ENCODE results near the gene MEF2D. TPM values are rescaled to one million over a fixed set of nuclear protein-coding genes. Genes with fewer than 3 reads are reported as not detected.

Gene MEF2D
- total and polyA plus RNA-seq, 2 donors (not counting 1 experiment from before 2014, with no cell fraction given), result 65.6 to 128 TPM

DNA sequence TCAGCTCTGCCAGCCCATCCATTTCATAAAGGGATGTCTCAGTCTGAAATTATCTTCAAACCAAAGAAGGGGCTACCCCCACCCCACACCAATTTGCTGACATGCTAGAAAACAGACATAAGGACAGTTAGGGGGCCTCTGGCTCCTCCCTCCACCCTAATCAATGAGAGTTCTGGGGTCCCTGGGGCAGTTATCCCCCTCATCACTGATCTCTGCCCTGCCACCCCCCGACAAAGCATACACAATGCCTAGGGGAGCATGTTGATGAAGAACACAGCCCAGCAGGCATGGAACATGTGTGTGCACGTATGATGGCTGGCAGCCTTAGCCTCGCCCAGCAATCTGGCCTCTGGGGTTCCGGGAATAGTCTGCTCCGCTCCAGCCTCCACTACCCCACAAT is 72.6 kb downstream of the MEF2D start:
- DNase-seq (no peak), ATAC-seq (ENCODE audit: low read depth) (no peak)
- no peaks in the 10 kb centered on the region for H3K79me2 ChIP-seq (ENCODE audit: control insufficient read depth, insufficient read depth, low read length)
- no peaks in the 10 kb centered on the region for H3K36me3 ChIP-seq (replicated peaks in 1 of 2; ENCODE audit: control extremely low read depth in 1 of 2, control insufficient read depth in 1 of 2, extremely low read depth in 1 of 2, insufficient read depth in 2 of 2, low read length in 1 of 2)
- H3K4me1 Mint-ChIP-seq, result no peaks in the 10 kb centered on the region
- POLR2A ChIA-PET, result no interaction called here
- no peaks in the 10 kb centered on the region for H3K9me3 Mint-ChIP-seq (ENCODE audit: insufficient read depth)
- peaks cover 82% of the 10 kb centered on the region for H3K27me3 Mint-ChIP-seq
- no peak overlapping the region for H3K4me3 ChIP-seq (ENCODE audit: control extremely low read depth in 1 of 5, extremely low read depth in 1 of 5, insufficient read depth in 1 of 5, low read depth in 2 of 5, low read length in 4 of 5)
- TF ChIP-seq EZH2 (IDR thresholded peaks at IDR 0.05; ENCODE audit: borderline replicate concordance, insufficient read depth, low read depth, low read length, poor library complexity, severe bottlenecking), result no peak
- no peak for TF ChIP-seq CTCF (IDR thresholded peaks at IDR 0.05)
- H3K4me1 ChIP-seq (ENCODE audit: control insufficient read depth in 2 of 2, insufficient read depth in 2 of 2, low read length in 2 of 2), result no peaks in the 10 kb centered on the region
- H3K27me3 ChIP-seq (replicated peaks in 1 of 4; ENCODE audit: control extremely low read depth in 1 of 4, control insufficient read depth in 3 of 4, insufficient read depth in 4 of 4, low read length in 3 of 4), result peaks cover 0 to 91% (median 46%) of the 10 kb centered on the region in 4 experiments
- H2AFZ ChIP-seq (ENCODE audit: insufficient read depth, low read depth, low read length, poor library complexity, severe bottlenecking), result no peak overlapping the region
- no CpG with 5 or more reads among the region's 5 CpGs for WGBS (ENCODE audit: insufficient coverage)
- H3K27ac Mint-ChIP-seq, result no peak overlapping the region
- intact Hi-C loops (cut with micrococcal nuclease), result no loop called here
- no peak overlapping the region for H3K27ac ChIP-seq (ENCODE audit: low read length in 2 of 2)
- H3K9me3 ChIP-seq (ENCODE audit: control extremely low read depth in 1 of 3, control insufficient read depth in 2 of 3, insufficient read depth in 1 of 3, low read length in 2 of 3), result peaks cover 0 to 3% (median 0%) of the 10 kb centered on the region in 3 donors
- no peaks in the 10 kb centered on the region for H4K20me1 ChIP-seq (ENCODE audit: control insufficient read depth, insufficient read depth, low read length, poor library complexity, severe bottlenecking)
- H3K9ac ChIP-seq (ENCODE audit: low read length), result no peak overlapping the region
- H3K4me3 Mint-ChIP-seq, result no peak overlapping the region
- CTCF ChIA-PET, result interaction anchor here (0.8 kb wide), 1 partner anchor 42 kb away, joined by 3 read pairs; no protein-coding TSS in a partner anchor
- H3K4me2 ChIP-seq (replicated peaks; ENCODE audit: low read depth, low read length, poor library complexity, severe bottlenecking), result no peak overlapping the region

- no peaks in the 10 kb centered on the region for H3K79me2 ChIP-seq (ENCODE audit: control insufficient read depth, insufficient read depth, low read length)
- Mint-ChIP-seq H3K4me1 (peaks cover 9% of the 10 kb centered on the region), H3K27ac (no peak overlapping the region), H3K4me3 (no peak overlapping the region), H3K27me3 (peaks cover 78% of the 10 kb centered on the region), H3K9me3 (ENCODE audit: insufficient read depth) (no peaks in the 10 kb centered on the region)
- H3K27me3 ChIP-seq (replicated peaks in 1 of 4; ENCODE audit: control extremely low read depth in 1 of 4, control insufficient read depth in 3 of 4, insufficient read depth in 4 of 4, low read length in 3 of 4), result peaks cover 0 to 91% (median 42%) of the 10 kb centered on the region in 4 experiments
- H3K9ac ChIP-seq (ENCODE audit: low read length), result no peak overlapping the region
- no peak overlapping the region for H3K4me3 ChIP-seq (ENCODE audit: control extremely low read depth in 1 of 5, extremely low read depth in 1 of 5, insufficient read depth in 1 of 5, low read depth in 2 of 5, low read length in 4 of 5)
- H2AFZ ChIP-seq (ENCODE audit: insufficient read depth, low read depth, low read length, poor library complexity, severe bottlenecking), result no peak overlapping the region
- no peak overlapping the region for H3K4me2 ChIP-seq (replicated peaks; ENCODE audit: low read depth, low read length, poor library complexity, severe bottlenecking)
- POLR2A ChIA-PET, result no interaction called here
- H4K20me1 ChIP-seq (ENCODE audit: control insufficient read depth, insufficient read depth, low read length, poor library complexity, severe bottlenecking), result no peaks in the 10 kb centered on the region
- DNase-seq (no peak), ATAC-seq (ENCODE audit: low read depth) (no peak)
- CTCF ChIA-PET, result interaction anchor here (2.0 kb wide), 1 partner anchor 20 kb away, joined by 12 read pairs; no protein-coding TSS in a partner anchor
- 94% methylated on average over 6 of the region's 7 CpGs for WGBS (ENCODE audit: insufficient coverage)
- TF ChIP-seq EZH2 (IDR thresholded peaks at IDR 0.05; ENCODE audit: borderline replicate concordance, insufficient read depth, low read depth, low read length, poor library complexity, severe bottlenecking), result no peak
- TF ChIP-seq CTCF (IDR thresholded peaks at IDR 0.05), result no peak
- H3K27ac ChIP-seq (ENCODE audit: low read length in 2 of 2), result no peak overlapping the region
- intact Hi-C loops (cut with micrococcal nuclease), result no loop called here
- H3K36me3 ChIP-seq (replicated peaks in 1 of 2; ENCODE audit: control extremely low read depth in 1 of 2, control insufficient read depth in 1 of 2, extremely low read depth in 1 of 2, insufficient read depth in 2 of 2, low read length in 1 of 2), result no peaks in the 10 kb centered on the region
- H3K9me3 ChIP-seq (ENCODE audit: control extremely low read depth in 1 of 3, control insufficient read depth in 2 of 3, insufficient read depth in 1 of 3, low read length in 2 of 3), result peaks cover 0 to 11% (median 0%) of the 10 kb centered on the region in 3 donors
- H3K4me1 ChIP-seq (ENCODE audit: control insufficient read depth in 2 of 2, insufficient read depth in 2 of 2, low read length in 2 of 2), result peaks cover 12 to 15% of the 10 kb centered on the region in 2 donors
These were observed 74.6 kb downstream of the MEF2D start for GRCh38 chr1:156425943-156426342.
